Astrocyte (in vitro differentiated cells and primary cell): ENCODE results near the gene ZHX3. TPM values are rescaled to one million over a fixed set of nuclear protein-coding genes. Genes with fewer than 3 reads are reported as not detected.

ENCODE experiments used
- DNase-seq: peaks from one replicate; pipeline ENCODE4 v3.0.0-alpha.2; 2010; ENCODE audit warnings: low read depth
- FAIRE-seq: peaks from 2 replicates; lab custom pipeline; 2011; peaks lifted over from hg19 to GRCh38; lab: Jason Lieb, UNC
- H2AFZ ChIP-seq: 2 replicates; pipeline ENCODE4 v1.6.0; 2012; ENCODE audit warnings: low read depth, low read length, inconsistent platforms
- H3K27ac ChIP-seq: 2 replicates; pipeline ENCODE4 v1.5.1; 2011; ENCODE audit warnings: low read depth, low read length, inconsistent platforms
- H3K27me3 ChIP-seq: 2 replicates; pipeline ENCODE4 v1.6.0; 2011; ENCODE audit warnings: low read length, inconsistent platforms; ENCODE audit not compliant: insufficient read depth
- H3K36me3 ChIP-seq: 2 replicates; pipeline ENCODE4 v1.5.1; 2011; ENCODE audit warnings: low read length, inconsistent platforms; ENCODE audit not compliant: insufficient read depth
- H3K4me1 ChIP-seq: 2 replicates; pipeline ENCODE4 v1.5.1; 2011; ENCODE audit warnings: low read length, inconsistent platforms; ENCODE audit not compliant: insufficient read depth
- H3K4me2 ChIP-seq: 2 replicates; pipeline ENCODE4 v1.6.0; 2012; ENCODE audit warnings: low read length, inconsistent platforms
- H3K4me3 ChIP-seq: 2 replicates; pipeline ENCODE4 v1.5.1; 2011; ENCODE audit warnings: low read depth, mild to moderate bottlenecking, low read length, inconsistent platforms; ENCODE audit not compliant: insufficient read depth
- H3K79me2 ChIP-seq: 2 replicates; pipeline ENCODE4 v1.6.0; 2012; ENCODE audit warnings: mild to moderate bottlenecking, low read length, inconsistent platforms; ENCODE audit not compliant: insufficient read depth
- H3K9ac ChIP-seq: 2 replicates; pipeline ENCODE4 v1.6.0; 2012; ENCODE audit warnings: mild to moderate bottlenecking, low read length, inconsistent platforms
- H3K9me3 ChIP-seq: 2 replicates; pipeline ENCODE4 v1.5.1; 2012; ENCODE audit warnings: low read depth, mild to moderate bottlenecking, low read length, inconsistent platforms; ENCODE audit not compliant: insufficient read depth
- H4K20me1 ChIP-seq: 2 replicates; pipeline ENCODE4 v1.6.0; 2012; ENCODE audit warnings: low read length, inconsistent platforms; ENCODE audit not compliant: insufficient read depth
- H3K27ac Mint-ChIP-seq: one replicate; pipeline ENCODE4 v1.8.0; 2021; ENCODE audit warnings: mild to moderate bottlenecking, mixed read lengths; ENCODE audit not compliant: unreplicated experiment
- H3K27me3 Mint-ChIP-seq: one replicate; pipeline ENCODE4 v1.8.0; 2021; ENCODE audit warnings: low read depth, mixed read lengths; ENCODE audit not compliant: unreplicated experiment
- H3K36me3 Mint-ChIP-seq: one replicate; pipeline ENCODE4 v1.8.0; 2021; ENCODE audit warnings: low read depth, mixed read lengths; ENCODE audit not compliant: unreplicated experiment
- H3K4me1 Mint-ChIP-seq: one replicate; pipeline ENCODE4 v1.8.0; 2021; ENCODE audit warnings: low read depth, mixed read lengths; ENCODE audit not compliant: unreplicated experiment
- H3K4me3 Mint-ChIP-seq: one replicate; pipeline ENCODE4 v1.8.0; 2021; ENCODE audit warnings: mild to moderate bottlenecking, moderate library complexity, mixed read lengths; ENCODE audit not compliant: unreplicated experiment
- H3K9me3 Mint-ChIP-seq: one replicate; pipeline ENCODE4 v1.8.0; 2021; ENCODE audit warnings: mild to moderate bottlenecking, mixed read lengths; ENCODE audit not compliant: unreplicated experiment
- EZH2 ChIP-seq: IDR thresholded peaks from 2 replicates; pipeline ENCODE4 v1.6.1; 2012; ENCODE audit warnings: mild to moderate bottlenecking, low read length, inconsistent platforms; ENCODE audit not compliant: insufficient read depth
- total RNA-seq: library from RNA; stranded (reverse); gene quantifications from 2 replicates; pipeline ENCODE4 v1.2.1, GENCODE V29; 2021
- TF ChIP-seq, protein P1 (sequence below): IDR thresholded peaks from 2 replicates; pipeline ENCODE4 v1.5.1; 2011; ENCODE audit warnings: low read depth, mild to moderate bottlenecking, inconsistent platforms, low read length, moderate library complexity; ENCODE audit not compliant: insufficient read depth

The ZHX3 gene
- total RNA-seq, 1 donor from 2014 or later, result 41.6 TPM

DNA sequence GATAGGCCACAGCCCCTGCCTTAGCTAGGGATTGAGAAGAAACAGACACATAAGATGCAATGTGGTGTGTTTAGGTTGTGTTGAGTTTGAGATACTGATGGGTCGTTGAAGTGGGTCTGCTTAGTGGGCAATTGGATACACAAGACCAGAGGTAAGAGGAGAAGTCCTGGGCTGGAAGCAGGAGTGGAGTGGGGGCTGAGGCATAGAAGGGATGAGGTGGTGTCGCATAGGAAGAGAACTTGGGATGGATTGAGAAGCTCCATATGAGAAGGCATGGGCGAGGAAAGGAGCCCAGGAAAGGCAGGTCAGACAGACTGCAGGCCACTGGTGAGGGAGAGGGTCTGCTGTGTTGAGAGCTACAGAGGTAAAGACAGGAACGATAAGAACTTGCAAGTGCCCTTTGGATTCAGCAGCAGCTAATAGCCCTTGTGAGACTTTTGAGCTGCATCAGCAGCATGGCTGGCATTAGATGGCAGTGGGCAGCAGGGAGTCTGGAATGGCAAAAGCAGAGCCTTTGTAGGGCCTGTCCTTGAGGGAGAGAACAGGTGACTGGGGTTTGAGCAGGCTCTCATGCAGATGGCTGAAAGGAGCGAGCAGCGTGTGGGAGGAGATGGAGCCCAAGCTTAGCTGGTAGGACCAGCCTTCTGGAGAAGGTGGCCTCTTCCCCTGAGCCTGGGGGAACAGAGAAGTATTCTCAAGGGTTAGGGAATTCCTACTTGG lies 147.0 kb downstream of the ZHX3 start:
- peaks cover 59% of the 10 kb centered on the region for H3K36me3 ChIP-seq
- no peaks in the 10 kb centered on the region for H3K9me3 ChIP-seq
- Mint-ChIP-seq H3K27ac (no peak overlapping the region), H3K4me3 (no peak overlapping the region), H3K27me3 (no peaks in the 10 kb centered on the region), H3K9me3 (no peaks in the 10 kb centered on the region), H3K36me3 (peaks cover 51% of the 10 kb centered on the region), H3K4me1 (peaks cover 13% of the 10 kb centered on the region)
- TF ChIP-seq EZH2, result no peak
- TF ChIP-seq, protein P1, sequence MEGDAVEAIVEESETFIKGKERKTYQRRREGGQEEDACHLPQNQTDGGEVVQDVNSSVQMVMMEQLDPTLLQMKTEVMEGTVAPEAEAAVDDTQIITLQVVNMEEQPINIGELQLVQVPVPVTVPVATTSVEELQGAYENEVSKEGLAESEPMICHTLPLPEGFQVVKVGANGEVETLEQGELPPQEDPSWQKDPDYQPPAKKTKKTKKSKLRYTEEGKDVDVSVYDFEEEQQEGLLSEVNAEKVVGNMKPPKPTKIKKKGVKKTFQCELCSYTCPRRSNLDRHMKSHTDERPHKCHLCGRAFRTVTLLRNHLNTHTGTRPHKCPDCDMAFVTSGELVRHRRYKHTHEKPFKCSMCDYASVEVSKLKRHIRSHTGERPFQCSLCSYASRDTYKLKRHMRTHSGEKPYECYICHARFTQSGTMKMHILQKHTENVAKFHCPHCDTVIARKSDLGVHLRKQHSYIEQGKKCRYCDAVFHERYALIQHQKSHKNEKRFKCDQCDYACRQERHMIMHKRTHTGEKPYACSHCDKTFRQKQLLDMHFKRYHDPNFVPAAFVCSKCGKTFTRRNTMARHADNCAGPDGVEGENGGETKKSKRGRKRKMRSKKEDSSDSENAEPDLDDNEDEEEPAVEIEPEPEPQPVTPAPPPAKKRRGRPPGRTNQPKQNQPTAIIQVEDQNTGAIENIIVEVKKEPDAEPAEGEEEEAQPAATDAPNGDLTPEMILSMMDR, result no peak
- H3K4me1 ChIP-seq, result peaks cover 13% of the 10 kb centered on the region
- no peaks in the 10 kb centered on the region for H3K27me3 ChIP-seq
- no peak overlapping the region for H3K27ac ChIP-seq
- no peak overlapping the region for H2AFZ ChIP-seq
- H4K20me1 ChIP-seq, result peaks cover 59% of the 10 kb centered on the region
- peak overlapping the region; percentile 20 for H3K9ac ChIP-seq
- H3K79me2 ChIP-seq, result no peaks in the 10 kb centered on the region
- no peak overlapping the region for H3K4me3 ChIP-seq
- FAIRE-seq (no peak), DNase-seq (no peak)
- no peak overlapping the region for H3K4me2 ChIP-seq

DNA sequence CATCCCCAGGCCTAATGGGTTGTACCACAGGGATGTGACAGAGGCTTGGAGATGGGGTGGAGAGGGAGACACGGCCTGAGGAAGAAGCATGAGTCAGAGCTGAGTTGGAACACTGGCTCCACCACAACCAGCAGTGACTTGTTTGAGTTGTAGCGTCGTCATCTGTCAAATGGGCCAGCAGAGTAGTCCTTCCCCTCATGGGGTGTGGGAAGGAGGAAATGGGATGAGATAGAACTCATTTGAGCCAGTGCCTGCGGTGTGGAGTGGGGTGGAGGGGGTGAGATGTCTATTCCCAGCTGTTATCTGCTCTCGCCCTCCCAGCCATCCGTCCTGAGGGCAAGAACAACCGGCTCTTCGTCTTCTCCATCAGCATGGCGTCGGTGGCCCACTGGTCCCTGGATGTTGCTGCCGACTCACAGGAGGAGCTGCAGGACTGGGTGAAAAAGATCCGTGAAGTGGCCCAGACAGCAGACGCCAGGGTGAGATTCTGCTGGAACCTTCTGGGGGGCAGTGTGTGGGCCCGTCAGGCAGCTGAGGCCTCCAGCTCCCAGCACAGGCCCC lies 147.7 kb downstream of the ZHX3 start:
- FAIRE-seq (peak; percentile 62), DNase-seq (peak; percentile 67)
- Histone ChIP-seq H3K4me2 (no peak overlapping the region), H3K27ac (no peak overlapping the region), H4K20me1 (peaks cover 62% of the 10 kb centered on the region), H3K79me2 (no peaks in the 10 kb centered on the region), H3K36me3 (peaks cover 65% of the 10 kb centered on the region), H3K4me3 (no peak overlapping the region), H2AFZ (no peak overlapping the region), H3K9ac (peak overlapping the region; percentile 20), H3K4me1 (peaks cover 11% of the 10 kb centered on the region), H3K27me3 (no peaks in the 10 kb centered on the region), H3K9me3 (no peaks in the 10 kb centered on the region)
- Mint-ChIP-seq H3K4me3 (no peak overlapping the region), H3K9me3 (no peaks in the 10 kb centered on the region), H3K27me3 (no peaks in the 10 kb centered on the region), H3K4me1 (peaks cover 8% of the 10 kb centered on the region), H3K36me3 (peaks cover 55% of the 10 kb centered on the region), H3K27ac (no peak overlapping the region)
- TF ChIP-seq, protein P1, result no peak
- TF ChIP-seq EZH2, result no peak
